IMR-90 (cell line): ENCODE measurements around the gene CA9. TPM values are rescaled to one million over a fixed set of nuclear protein-coding genes. Genes with fewer than 3 reads are reported as not detected.
A peak's percentile ranks its signal among the peaks of the same experiment; 100 is the strongest.

Experiments used
- ATAC-seq: fragments of 200-7000 bp; cut with Tn5 transposase; 2 replicates; pipeline ENCODE4 v1.9.1; 2020; ENCODE audit warnings: low read depth, mild to moderate bottlenecking, moderate library complexity
- BruUV-seq: library from RNA; stranded (reverse); fragments of 400-500 nt; replicated peaks from 2 replicates; lab custom pipeline; 2021; lab: Mats Ljungman, UMichigan
- CTCF ChIA-PET: fragments of 300-600 bp; formaldehyde crosslinking; extraction: SDS; loops from one replicate; lab custom pipeline; 2021; ENCODE audit warnings: antibody characterized with exemption; lab: Yijun Ruan, JAX
- POLR2A ChIA-PET: fragments of 300-600 bp; sonication (Branson Sonifier 250); formaldehyde crosslinking; loops from one replicate; lab custom pipeline; 2022; ENCODE audit warnings: antibody characterized with exemption; ENCODE audit not compliant: unreplicated experiment; lab: Charles Lee
- DNase-seq: peaks from one replicate; pipeline ENCODE4 v3.0.0; 2013
- H2AFZ ChIP-seq: replicated peaks from 2 replicates; pipeline ENCODE3; 2013; ENCODE audit warnings: low read length, mild to moderate bottlenecking; ENCODE audit not compliant: poor library complexity
- H2AK5ac ChIP-seq: 2 replicates; pipeline ENCODE4 v1.6.1; 2013; ENCODE audit warnings: low read depth, low read length, inconsistent platforms
- H2AK9ac ChIP-seq: replicated peaks from 2 replicates; pipeline ENCODE3; 2013; ENCODE audit warnings: mild to moderate bottlenecking, low read depth, low read length, moderate library complexity; ENCODE audit not compliant: poor library complexity
- H2BK120ac ChIP-seq: 2 replicates; pipeline ENCODE4 v1.6.1; 2013; ENCODE audit warnings: low read depth, low read length, inconsistent platforms
- H2BK15ac ChIP-seq: 3 replicates; pipeline ENCODE4 v1.6.1; 2013; ENCODE audit warnings: low read depth, low read length, inconsistent platforms
- H2BK20ac ChIP-seq: 2 replicates; pipeline ENCODE4 v1.6.1; 2013; ENCODE audit warnings: low read depth, mild to moderate bottlenecking, inconsistent platforms, low read length, moderate library complexity
- H2BK5ac ChIP-seq: 2 replicates; pipeline ENCODE4 v1.6.1; 2013; ENCODE audit warnings: mild to moderate bottlenecking, low read depth, low read length, inconsistent platforms; ENCODE audit not compliant: poor library complexity, severe bottlenecking
- H3K14ac ChIP-seq: replicated peaks from 2 replicates; pipeline ENCODE4 v1.6.1; 2013; ENCODE audit warnings: low read depth, low read length, inconsistent platforms
- H3K18ac ChIP-seq: 2 replicates; pipeline ENCODE4 v1.6.1; 2013; ENCODE audit warnings: low read depth, low read length, control low read depth
- H3K23ac ChIP-seq: 2 replicates; pipeline ENCODE4 v1.6.1; 2013; ENCODE audit warnings: low read depth, low read length, inconsistent platforms
- H3K27ac ChIP-seq: 2 replicates; pipeline ENCODE4 v1.5.1; 2013; ENCODE audit warnings: mild to moderate bottlenecking, control low read depth, low read length; ENCODE audit not compliant: insufficient read depth
- H3K27me3 ChIP-seq: 2 replicates; pipeline ENCODE4 v1.6.1; 2013; ENCODE audit warnings: low read length; ENCODE audit not compliant: control insufficient read depth, insufficient read depth
- H3K36me3 ChIP-seq: 2 replicates; pipeline ENCODE4 v1.6.1; 2013; ENCODE audit warnings: low read length, mixed read lengths; ENCODE audit not compliant: control insufficient read depth, insufficient read depth
- H3K4ac ChIP-seq: 2 replicates; pipeline ENCODE4 v1.6.1; 2013; ENCODE audit warnings: low read depth, low read length, inconsistent platforms
- H3K4me1 ChIP-seq: 2 replicates; pipeline ENCODE4 v1.6.1; 2013; ENCODE audit warnings: low read length, mixed read lengths; ENCODE audit not compliant: control insufficient read depth, insufficient read depth
- H3K4me2 ChIP-seq: 2 replicates; pipeline ENCODE4 v1.6.1; 2013; ENCODE audit warnings: low read depth, mild to moderate bottlenecking, control low read depth, low read length, moderate library complexity
- H3K4me3 ChIP-seq: 2 replicates; pipeline ENCODE4 v1.5.1; 2013; ENCODE audit warnings: low read depth, mild to moderate bottlenecking, control low read depth, low read length, moderate library complexity; ENCODE audit not compliant: insufficient read depth
- H3K56ac ChIP-seq: 2 replicates; pipeline ENCODE4 v1.6.1; 2013; ENCODE audit warnings: low read length, inconsistent platforms; ENCODE audit not compliant: insufficient read depth; ENCODE audit errors: extremely low read depth
- H3K79me1 ChIP-seq, 2 experiments: 2 replicates each; pipeline ENCODE4 v1.6.1; 2013; ENCODE audit warnings: low read length in 2 of 2, inconsistent platforms in 1 of 2, low read depth in 1 of 2
- H3K9ac ChIP-seq: 2 replicates; pipeline ENCODE4 v1.6.1; 2013; ENCODE audit warnings: low read depth, low read length, control low read depth
- H3K9me1 ChIP-seq: 2 replicates; pipeline ENCODE4 v1.6.1; 2013; ENCODE audit warnings: low read length, inconsistent platforms; ENCODE audit not compliant: insufficient read depth
- H3K9me3 ChIP-seq: 2 replicates; pipeline ENCODE4 v1.6.1; 2013; ENCODE audit warnings: low read length; ENCODE audit not compliant: control insufficient read depth, insufficient read depth
- H4K20me1 ChIP-seq: 2 replicates; pipeline ENCODE4 v1.6.1; 2013; ENCODE audit warnings: low read length, inconsistent platforms; ENCODE audit not compliant: insufficient read depth
- H4K5ac ChIP-seq: 2 replicates; pipeline ENCODE4 v1.6.1; 2013; ENCODE audit warnings: mild to moderate bottlenecking, low read depth, low read length, control low read depth
- H4K8ac ChIP-seq, 2 experiments: 2 replicates each; pipeline ENCODE4 v1.6.1; 2013; ENCODE audit warnings: low read depth in 2 of 2, low read length in 2 of 2, control low read depth in 1 of 2, inconsistent platforms in 1 of 2
- H4K91ac ChIP-seq: 2 replicates; pipeline ENCODE4 v1.6.1; 2013; ENCODE audit warnings: low read depth, low read length, inconsistent platforms; ENCODE audit not compliant: insufficient read depth
- BHLHE40 ChIP-seq: fragments of 150-350 bp; IDR thresholded peaks from 2 replicates; pipeline ENCODE4 v1.6.1; 2016; ENCODE audit warnings: mild to moderate bottlenecking, low read depth, low read length
- CEBPB ChIP-seq: IDR thresholded peaks from 2 replicates; pipeline ENCODE4 v1.6.1; 2012; ENCODE audit warnings: low read depth, low read length, improper control_type of control experiment
- CHD1 ChIP-seq: IDR thresholded peaks from 2 replicates; pipeline ENCODE4 v1.6.1; 2012; ENCODE audit warnings: low read depth, low read length, improper control_type of control experiment
- FOS ChIP-seq: fragments of 150-350 bp; IDR thresholded peaks from 2 replicates; pipeline ENCODE4 v1.6.1; 2016; ENCODE audit warnings: low read depth, low read length
- MAFK ChIP-seq: IDR thresholded peaks from 2 replicates; pipeline ENCODE4 v1.6.1; 2012; ENCODE audit warnings: low read depth, low read length, improper control_type of control experiment
- MAZ ChIP-seq: IDR thresholded peaks from 2 replicates; pipeline ENCODE4 v1.6.1; 2012; ENCODE audit warnings: low read depth, mild to moderate bottlenecking, low read length, improper control_type of control experiment, moderate library complexity, borderline replicate concordance
- MXI1 ChIP-seq: IDR thresholded peaks from 2 replicates; pipeline ENCODE4 v1.6.1; 2012; ENCODE audit warnings: low read depth, mild to moderate bottlenecking, low read length, moderate library complexity, borderline replicate concordance
- NFE2L2 ChIP-seq: fragments of 150-350 bp; IDR thresholded peaks from 2 replicates; pipeline ENCODE4 v1.6.1; 2016; ENCODE audit warnings: low read depth, mild to moderate bottlenecking, low read length
- RCOR1 ChIP-seq: IDR thresholded peaks from 2 replicates; pipeline ENCODE4 v1.6.1; 2012; ENCODE audit warnings: mild to moderate bottlenecking, low read length, improper control_type of control experiment; ENCODE audit not compliant: insufficient replicate concordance
- RFX5 ChIP-seq: IDR thresholded peaks from 2 replicates; pipeline ENCODE4 v1.8.0; 2012; ENCODE audit warnings: low read depth, mild to moderate bottlenecking, low read length, moderate library complexity
- SMC3 ChIP-seq: fragments of 150-350 bp; IDR thresholded peaks from 2 replicates; pipeline ENCODE4 v1.6.1; 2016; ENCODE audit warnings: low read depth, mild to moderate bottlenecking, antibody characterized with exemption, low read length, moderate library complexity
- WGBS, 2 experiments: methylation state at CpG; one replicate each; pipeline versions ENCODE4 v1.1.5 to v1.1.7; 2013; ENCODE audit warnings: missing lambda C conversion rate in 2 of 2; ENCODE audit not compliant: insufficient read length in 1 of 2; ENCODE audit errors: extremely low coverage in 2 of 2; 5-methylcytosine and 5-hydroxymethylcytosine counted together
- dilution Hi-C: fragments of 300-500 bp; cut with HindIII; formaldehyde crosslinking; loops from one replicate; pipeline ENCODE4 v1.14.3; 2018; ENCODE audit warnings: low sequenced_read_pairs; ENCODE audit not compliant: unreplicated experiment
- in situ Hi-C: fragments of 300-500 bp; cut with MboI; formaldehyde crosslinking; loops from 3 replicates; pipeline ENCODE4 v1.14.3; 2019; ENCODE audit warnings: low sequenced_read_pairs, inconsistent platforms, mixed read lengths
- intact Hi-C: fragments of 100-400 bp; cut with micrococcal nuclease; formaldehyde crosslinking; loops from 2 replicates; pipeline ENCODE4 v1.10.0; 2022
- polyA plus RNA-seq, 3 experiments: library from polyadenylated mRNA; depleted of rRNA; stranded (reverse); fragments of >200 nt; gene quantifications; 2 replicates each; pipeline ENCODE4 v1.2.3, GENCODE V29; 2012; ENCODE audit warnings: low replicate concordance in 1 of 3
- total RNA-seq: library from RNA; depleted of rRNA; stranded (reverse); fragments of >200 nt; gene quantifications from 2 replicates; pipeline ENCODE4 v1.2.3, GENCODE V29; 2012
- TF ChIP-seq, protein P1 (sequence below): fragments of 150-350 bp; IDR thresholded peaks from 2 replicates; pipeline ENCODE4 v1.6.1; 2016; ENCODE audit warnings: low read depth, mild to moderate bottlenecking, low read length, moderate library complexity, borderline replicate concordance
- TF ChIP-seq, protein P2 (sequence below): conservative IDR thresholded peaks from 2 replicates; pipeline ENCODE4 v1.5.1; 2012; ENCODE audit warnings: mild to moderate bottlenecking, low read depth, low read length, improper control_type of control experiment

The CA9 gene
- total and polyA plus RNA-seq, 2 of the 4 experiments (the other 2 are of a cell fraction), result 0.54 to 3.9 TPM

DNA sequence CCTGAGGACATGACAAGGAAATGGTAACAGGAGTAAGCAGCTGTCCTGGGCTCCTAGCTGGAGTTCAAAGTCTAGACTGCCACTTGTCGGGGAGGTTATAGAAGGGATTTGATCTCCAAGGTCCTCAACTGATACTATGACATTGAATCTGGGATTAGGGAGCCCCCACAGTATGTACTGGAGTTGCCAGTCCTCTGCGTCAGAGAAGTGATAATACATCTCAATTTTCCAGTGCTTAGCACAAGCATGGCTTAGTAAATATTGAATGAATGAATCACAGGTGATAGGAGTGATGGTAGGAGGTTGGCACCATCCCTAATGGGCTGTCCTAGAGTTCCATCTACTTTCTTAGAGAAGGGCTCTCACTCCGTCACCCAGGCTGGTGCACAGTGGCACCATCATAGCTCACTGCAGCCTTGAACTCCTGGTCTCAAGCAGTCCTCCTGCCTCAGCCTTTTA, 22.2 kb downstream of the CA9 start (continued):
- TF ChIP-seq NFE2L2, result no peak

DNA sequence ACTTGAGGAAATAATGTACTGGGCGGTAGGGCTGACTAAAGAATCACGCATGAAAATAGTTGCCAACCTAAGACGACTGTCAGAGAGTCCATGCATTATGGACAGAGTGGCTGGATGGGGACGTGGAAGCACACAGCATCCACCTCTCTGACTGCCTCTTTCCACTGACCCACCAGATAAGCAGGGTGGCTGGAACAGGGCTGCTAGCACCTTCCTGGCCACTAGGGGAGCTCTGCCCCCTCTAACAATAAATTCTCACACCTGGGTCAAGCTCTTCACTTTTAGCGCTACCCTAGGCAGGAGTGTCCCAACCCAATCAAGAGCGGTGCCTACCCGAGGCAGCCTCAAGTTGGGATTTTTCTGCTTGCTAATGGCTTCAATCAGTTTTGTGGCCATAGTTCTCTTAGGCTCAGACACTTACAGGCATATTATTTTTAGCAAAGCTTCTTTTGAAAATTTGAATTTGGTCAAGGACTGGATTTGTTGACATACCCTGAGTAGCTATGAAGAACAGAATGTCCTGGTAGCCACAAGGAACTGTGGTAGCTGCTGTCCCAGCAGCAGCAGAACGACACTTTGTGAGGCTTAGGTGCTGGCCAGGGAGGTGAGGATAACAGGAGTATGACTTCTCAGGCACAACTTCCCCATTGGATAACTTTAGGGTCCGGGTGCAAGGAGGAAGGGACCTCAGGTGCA, 22.9 kb downstream of the CA9 start:
- peaks cover 57% of the 10 kb centered on the region for H3K36me3 ChIP-seq
- TF ChIP-seq NFE2L2, result no peak
- no peak for TF ChIP-seq CEBPB
- no peak for TF ChIP-seq MAFK
- TF ChIP-seq MAZ, result no peak
- TF ChIP-seq BHLHE40, result no peak
- no peak for TF ChIP-seq RCOR1
- no peak for TF ChIP-seq RFX5
- peak; percentile 54 for TF ChIP-seq SMC3
- no peak for TF ChIP-seq FOS
- TF ChIP-seq MXI1, result no peak
- TF ChIP-seq, protein P1, sequence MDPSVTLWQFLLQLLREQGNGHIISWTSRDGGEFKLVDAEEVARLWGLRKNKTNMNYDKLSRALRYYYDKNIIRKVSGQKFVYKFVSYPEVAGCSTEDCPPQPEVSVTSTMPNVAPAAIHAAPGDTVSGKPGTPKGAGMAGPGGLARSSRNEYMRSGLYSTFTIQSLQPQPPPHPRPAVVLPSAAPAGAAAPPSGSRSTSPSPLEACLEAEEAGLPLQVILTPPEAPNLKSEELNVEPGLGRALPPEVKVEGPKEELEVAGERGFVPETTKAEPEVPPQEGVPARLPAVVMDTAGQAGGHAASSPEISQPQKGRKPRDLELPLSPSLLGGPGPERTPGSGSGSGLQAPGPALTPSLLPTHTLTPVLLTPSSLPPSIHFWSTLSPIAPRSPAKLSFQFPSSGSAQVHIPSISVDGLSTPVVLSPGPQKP, result no peak
- TF ChIP-seq, protein P2, sequence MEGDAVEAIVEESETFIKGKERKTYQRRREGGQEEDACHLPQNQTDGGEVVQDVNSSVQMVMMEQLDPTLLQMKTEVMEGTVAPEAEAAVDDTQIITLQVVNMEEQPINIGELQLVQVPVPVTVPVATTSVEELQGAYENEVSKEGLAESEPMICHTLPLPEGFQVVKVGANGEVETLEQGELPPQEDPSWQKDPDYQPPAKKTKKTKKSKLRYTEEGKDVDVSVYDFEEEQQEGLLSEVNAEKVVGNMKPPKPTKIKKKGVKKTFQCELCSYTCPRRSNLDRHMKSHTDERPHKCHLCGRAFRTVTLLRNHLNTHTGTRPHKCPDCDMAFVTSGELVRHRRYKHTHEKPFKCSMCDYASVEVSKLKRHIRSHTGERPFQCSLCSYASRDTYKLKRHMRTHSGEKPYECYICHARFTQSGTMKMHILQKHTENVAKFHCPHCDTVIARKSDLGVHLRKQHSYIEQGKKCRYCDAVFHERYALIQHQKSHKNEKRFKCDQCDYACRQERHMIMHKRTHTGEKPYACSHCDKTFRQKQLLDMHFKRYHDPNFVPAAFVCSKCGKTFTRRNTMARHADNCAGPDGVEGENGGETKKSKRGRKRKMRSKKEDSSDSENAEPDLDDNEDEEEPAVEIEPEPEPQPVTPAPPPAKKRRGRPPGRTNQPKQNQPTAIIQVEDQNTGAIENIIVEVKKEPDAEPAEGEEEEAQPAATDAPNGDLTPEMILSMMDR, result peak; percentile 71
- TF ChIP-seq CHD1, result no peak

More for the DNA sequence above, 22.9 kb downstream of the CA9 start:
- Histone ChIP-seq H3K4me1 (peaks cover 7% of the 10 kb centered on the region; the same call in 1 of the 2 replicates), H2AK9ac (no peak overlapping the region), H2AFZ (no peak overlapping the region), H2AK5ac (0 out of 2 replicates have a peak overlapping the region, but pooled peaks have one; percentile 66), H2BK5ac (peak overlapping the region; percentile 79), H4K5ac (no peak overlapping the region; the same call in 1 of the 2 replicates), H3K27ac (no peak overlapping the region), H3K9ac (no peak overlapping the region), H3K9me3 (no peaks in the 10 kb centered on the region), H3K27me3 (no peaks in the 10 kb centered on the region), H3K4me3 (no peak overlapping the region), H3K23ac (peak overlapping the region; percentile 29; the same call in 1 of the 2 replicates), H2BK20ac (no peak overlapping the region), H3K14ac (no peak overlapping the region; the same call in 1 of the 2 replicates), H2BK120ac (no peak overlapping the region), H3K56ac (no peak overlapping the region), H4K8ac (peak overlapping the region in 1 of 2 experiments; percentile 38; a peak in 1 of 4 replicates), H3K18ac (no peak overlapping the region), H4K20me1 (peaks cover 22% of the 10 kb centered on the region), H3K4ac (no peak overlapping the region), H3K79me1 (peaks cover 11 to 50% of the 10 kb centered on the region in 2 experiments), H3K4me2 (no peak overlapping the region), H3K9me1 (peaks cover 10% of the 10 kb centered on the region), H4K91ac (no peak overlapping the region), H2BK15ac (no peak overlapping the region)
- no TSS peak for BruUV-seq
- POLR2A ChIA-PET, result interaction anchor here (0.7 to 1.7 kb wide), 3 partner anchors 9 to 31 kb away, joined by 3 to 10 read pairs (median 4); no protein-coding TSS in a partner anchor
- CTCF ChIA-PET, result interaction anchor here (1.0 to 1.8 kb wide), 9 partner anchors 9 to 49 kb away, joined by 3 to 8 read pairs (median 3); partner anchors contain the start of genes CREB3 and TLN1
- WGBS, 2 experiments, result no CpG with 5 or more reads among the region's 9 CpGs
- in situ Hi-C loops, result no loop called here
- dilution Hi-C loops, result no loop called here
- intact Hi-C loops, result no loop called here
- DNase-seq (peak; percentile 40), ATAC-seq (peak; percentile 60)
